Stimulated activated naive CD8-positive, alpha-beta T cell treated with anti-CD3 and anti-CD28 coated beads, Interleukin-15, Interleukin-2, amounts not matched to agents 100 ng/mL and 50 ng/mL, for 24 hours (primary cell): Measurements from ENCODE around the gene PCSK6.

Experiments used
- H3K27ac Mint-ChIP-seq: one replicate; pipeline ENCODE4 v1.8.0; 2021; ENCODE audit warnings: mild to moderate bottlenecking, mixed read lengths
- H3K27me3 Mint-ChIP-seq: one replicate; pipeline ENCODE4 v1.8.0; 2021; ENCODE audit warnings: mixed read lengths
- H3K36me3 Mint-ChIP-seq: one replicate; pipeline ENCODE4 v1.8.0; 2021; ENCODE audit warnings: low read depth, mixed read lengths
- H3K4me1 Mint-ChIP-seq: one replicate; pipeline ENCODE4 v1.8.0; 2021; ENCODE audit warnings: low read depth, mixed read lengths
- H3K4me3 Mint-ChIP-seq: one replicate; pipeline ENCODE4 v1.8.0; 2021; ENCODE audit warnings: mild to moderate bottlenecking, mixed read lengths
- H3K9me3 Mint-ChIP-seq: one replicate; pipeline ENCODE4 v1.8.0; 2021; ENCODE audit warnings: mixed read lengths

PCSK6 gene

GRCh38 chr15:101315736-101316135, 173.8 kb downstream of the PCSK6 start:
- Mint-ChIP-seq H3K4me1 (peaks cover 7% of the 10 kb centered on the region), H3K4me3 (no peak overlapping the region), H3K27ac (no peak overlapping the region), H3K9me3 (no peaks in the 10 kb centered on the region), H3K36me3 (no peaks in the 10 kb centered on the region), H3K27me3 (no peaks in the 10 kb centered on the region)

DNA sequence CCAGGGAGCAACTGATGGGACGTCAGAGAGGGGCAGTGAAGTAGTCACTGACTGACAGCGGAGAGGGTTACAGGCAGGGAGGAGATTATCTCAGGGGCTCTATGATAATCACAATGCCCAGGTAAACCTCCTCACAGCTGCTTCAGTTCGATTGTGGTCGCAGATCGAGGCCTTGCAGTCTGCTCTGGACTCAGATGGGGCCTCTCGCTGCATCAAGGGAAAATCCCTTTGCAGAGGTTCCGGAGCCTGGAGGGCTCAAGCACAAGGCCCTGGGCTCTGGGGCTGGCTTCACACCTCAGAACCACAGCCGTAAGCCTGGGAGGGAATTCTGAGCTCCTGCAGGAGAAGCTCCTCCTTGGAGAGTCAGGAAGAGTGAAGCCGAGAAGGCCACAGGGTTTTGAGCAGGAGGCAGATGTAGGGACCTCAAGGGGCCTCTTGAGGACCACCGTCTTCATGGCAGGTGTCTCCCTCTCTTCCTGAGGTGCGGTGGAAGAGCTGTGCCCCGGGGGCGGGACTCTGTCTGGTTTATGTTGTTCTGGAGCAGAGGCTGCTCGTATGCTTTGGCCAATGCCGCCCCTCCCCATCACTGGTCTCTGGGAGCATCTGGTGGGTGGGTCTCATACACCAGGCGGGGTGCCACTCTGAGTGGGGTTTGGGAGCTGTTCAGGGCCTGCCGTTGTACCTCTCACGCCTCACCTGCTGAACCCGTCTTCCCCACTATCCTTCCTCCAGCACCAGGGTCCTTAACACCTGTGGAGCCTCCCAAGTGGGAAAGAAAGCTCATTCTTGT, 175.0 kb downstream of the PCSK6 start:
- Mint-ChIP-seq H3K27ac (no peak overlapping the region), H3K4me1 (no peaks in the 10 kb centered on the region), H3K4me3 (no peak overlapping the region), H3K9me3 (no peaks in the 10 kb centered on the region), H3K36me3 (no peaks in the 10 kb centered on the region), H3K27me3 (no peaks in the 10 kb centered on the region)

- no peak overlapping the region for H3K27ac Mint-ChIP-seq
- no peaks in the 10 kb centered on the region for H3K36me3 Mint-ChIP-seq
- H3K27me3 Mint-ChIP-seq, result no peaks in the 10 kb centered on the region
- H3K9me3 Mint-ChIP-seq, result no peaks in the 10 kb centered on the region
- no peak overlapping the region for H3K4me3 Mint-ChIP-seq
- no peaks in the 10 kb centered on the region for H3K4me1 Mint-ChIP-seq
Observed at GRCh38 chr15:101313041-101313761, 176.3 kb downstream of the PCSK6 start.

- no peak overlapping the region for H3K27ac Mint-ChIP-seq
- no peaks in the 10 kb centered on the region for H3K27me3 Mint-ChIP-seq
- no peaks in the 10 kb centered on the region for H3K4me1 Mint-ChIP-seq
- no peaks in the 10 kb centered on the region for H3K36me3 Mint-ChIP-seq
- H3K4me3 Mint-ChIP-seq, result no peak overlapping the region
- H3K9me3 Mint-ChIP-seq, result no peaks in the 10 kb centered on the region
Observed at GRCh38 chr15:101310508-101310907, 179.0 kb downstream of the PCSK6 start.

GRCh38 chr15:101310161-101310480, 179.4 kb downstream of the PCSK6 start:
- H3K4me1 Mint-ChIP-seq, result no peaks in the 10 kb centered on the region
- no peak overlapping the region for H3K4me3 Mint-ChIP-seq
- no peaks in the 10 kb centered on the region for H3K36me3 Mint-ChIP-seq
- no peaks in the 10 kb centered on the region for H3K27me3 Mint-ChIP-seq
- H3K27ac Mint-ChIP-seq, result no peak overlapping the region
- H3K9me3 Mint-ChIP-seq, result no peaks in the 10 kb centered on the region

GRCh38 chr15:101309436-101310160, 179.9 kb downstream of the PCSK6 start:
- no peaks in the 10 kb centered on the region for H3K9me3 Mint-ChIP-seq
- H3K27ac Mint-ChIP-seq, result no peak overlapping the region
- no peak overlapping the region for H3K4me3 Mint-ChIP-seq
- H3K27me3 Mint-ChIP-seq, result no peaks in the 10 kb centered on the region
- no peaks in the 10 kb centered on the region for H3K4me1 Mint-ChIP-seq
- H3K36me3 Mint-ChIP-seq, result no peaks in the 10 kb centered on the region

GRCh38 chr15:101308604-101309435, 180.7 kb downstream of the PCSK6 start:
- Mint-ChIP-seq H3K4me1 (no peaks in the 10 kb centered on the region), H3K27ac (no peak overlapping the region), H3K36me3 (no peaks in the 10 kb centered on the region), H3K9me3 (no peaks in the 10 kb centered on the region), H3K27me3 (no peaks in the 10 kb centered on the region), H3K4me3 (no peak overlapping the region)

GRCh38 chr15:101307897-101308603, 181.5 kb downstream of the PCSK6 start:
- Mint-ChIP-seq H3K27me3 (no peaks in the 10 kb centered on the region), H3K4me3 (no peak overlapping the region), H3K9me3 (no peaks in the 10 kb centered on the region), H3K36me3 (no peaks in the 10 kb centered on the region), H3K4me1 (no peaks in the 10 kb centered on the region), H3K27ac (no peak overlapping the region)

GRCh38 chr15:101307048-101307896, 182.2 kb downstream of the PCSK6 start:
- Mint-ChIP-seq H3K4me3 (no peak overlapping the region), H3K4me1 (no peaks in the 10 kb centered on the region), H3K9me3 (no peaks in the 10 kb centered on the region), H3K27ac (no peak overlapping the region), H3K27me3 (no peaks in the 10 kb centered on the region), H3K36me3 (no peaks in the 10 kb centered on the region)

DNA sequence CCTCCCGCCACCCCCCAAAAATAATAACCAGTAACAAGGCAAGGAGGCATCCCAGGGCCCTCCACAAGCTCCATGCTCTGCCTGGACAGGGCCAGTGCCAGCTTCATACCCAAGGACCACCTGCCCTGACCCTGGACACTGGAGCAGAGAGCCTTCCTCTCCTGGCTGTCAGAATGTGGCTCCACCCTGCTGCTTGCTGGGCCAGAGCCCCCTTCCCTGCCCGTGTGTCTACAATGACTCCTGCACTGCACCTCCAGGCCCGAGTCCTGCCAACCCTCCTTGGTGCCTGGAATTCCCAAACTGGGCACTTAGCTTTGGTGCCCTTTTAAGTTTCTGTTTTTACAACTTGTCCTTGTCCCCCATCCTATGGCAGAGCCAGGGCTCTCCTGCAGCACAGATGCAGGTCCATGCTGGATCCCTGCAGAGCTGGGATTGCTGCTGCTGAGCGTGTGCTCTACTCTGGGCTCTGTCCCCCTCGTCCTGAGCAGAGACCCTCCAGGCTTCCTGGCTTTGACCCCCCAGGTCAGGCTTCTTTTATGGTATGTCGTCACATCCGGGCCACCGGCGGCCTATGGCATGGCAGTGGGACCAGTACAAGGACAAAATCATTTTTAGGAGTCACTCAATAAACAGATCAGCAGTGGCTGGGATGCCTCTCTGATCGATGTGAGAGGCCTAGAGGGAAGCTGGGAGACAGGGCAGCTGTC, 183.0 kb downstream of the PCSK6 start:
- Mint-ChIP-seq H3K9me3 (no peaks in the 10 kb centered on the region), H3K36me3 (no peaks in the 10 kb centered on the region), H3K27ac (no peak overlapping the region), H3K4me3 (no peak overlapping the region), H3K4me1 (no peaks in the 10 kb centered on the region), H3K27me3 (no peaks in the 10 kb centered on the region)

DNA sequence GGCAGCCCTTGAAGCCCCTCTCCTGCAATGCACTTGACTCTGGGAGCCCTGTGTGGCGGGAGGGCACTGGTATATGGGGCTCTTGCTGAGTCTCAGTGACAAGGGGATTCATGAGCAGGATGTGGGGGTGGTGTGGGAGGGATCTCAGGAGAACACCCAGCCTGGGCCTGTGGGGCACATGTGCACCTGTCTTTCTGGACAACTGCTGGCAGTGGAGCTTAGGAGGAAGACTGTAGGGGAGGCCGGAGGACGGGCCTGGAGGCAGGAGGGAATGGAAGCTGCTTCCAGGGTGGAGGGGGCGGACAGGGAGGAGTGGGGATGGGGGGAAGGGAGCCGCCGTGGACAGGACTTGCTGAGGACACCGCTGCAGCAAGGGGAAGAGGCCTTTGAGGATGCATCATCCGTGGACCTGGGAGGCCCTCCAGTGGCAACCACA, 183.7 kb downstream of the PCSK6 start:
- no peaks in the 10 kb centered on the region for H3K9me3 Mint-ChIP-seq
- no peaks in the 10 kb centered on the region for H3K4me1 Mint-ChIP-seq
- no peak overlapping the region for H3K27ac Mint-ChIP-seq
- H3K36me3 Mint-ChIP-seq, result no peaks in the 10 kb centered on the region
- H3K4me3 Mint-ChIP-seq, result no peak overlapping the region
- H3K27me3 Mint-ChIP-seq, result no peaks in the 10 kb centered on the region

DNA sequence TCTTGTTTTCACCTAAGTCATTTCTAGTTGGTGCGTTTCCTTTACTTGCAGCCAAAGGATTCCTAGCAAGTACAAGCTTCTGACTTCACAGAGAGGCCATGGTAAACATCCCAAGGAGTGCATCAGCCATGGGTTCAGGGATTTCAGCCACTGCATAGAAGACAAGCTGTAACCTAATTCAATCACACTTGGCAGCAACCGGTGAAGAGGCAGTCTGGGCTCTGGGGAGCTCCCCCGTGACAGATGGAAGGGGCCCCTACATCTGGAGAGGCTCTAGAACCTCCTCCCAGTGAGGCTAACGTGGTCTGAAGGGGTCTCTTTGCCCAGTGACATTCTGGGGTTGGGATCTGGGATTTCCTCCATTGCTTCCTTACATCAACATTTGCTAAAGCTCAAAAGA, 186.1 kb downstream of the PCSK6 start:
- no peaks in the 10 kb centered on the region for H3K9me3 Mint-ChIP-seq
- H3K4me3 Mint-ChIP-seq, result no peak overlapping the region
- H3K27me3 Mint-ChIP-seq, result no peaks in the 10 kb centered on the region
- no peaks in the 10 kb centered on the region for H3K36me3 Mint-ChIP-seq
- no peak overlapping the region for H3K27ac Mint-ChIP-seq
- no peaks in the 10 kb centered on the region for H3K4me1 Mint-ChIP-seq
